Mesenchymal stem cell (in vitro differentiated cells and primary cell): ENCODE results near the gene SSH2.

Source experiments
- DNase-seq: peaks from one replicate; pipeline ENCODE4 v3.0.0-alpha.2; 2013
- H2AFZ ChIP-seq: one replicate; pipeline ENCODE4 v1.6.1; 2013; ENCODE audit warnings: low read depth, mild to moderate bottlenecking, control low read depth, inconsistent platforms, low read length, moderate library complexity
- H2AK5ac ChIP-seq: 2 replicates; pipeline ENCODE4 v1.6.1; 2013; ENCODE audit warnings: low read length, moderate library complexity, mild to moderate bottlenecking, inconsistent platforms; ENCODE audit not compliant: severe bottlenecking
- H2BK120ac ChIP-seq: one replicate; pipeline ENCODE4 v1.6.1; 2013; ENCODE audit warnings: low read depth, mild to moderate bottlenecking, inconsistent platforms, low read length, moderate library complexity
- H2BK12ac ChIP-seq, 2 experiments: one replicate each; pipeline ENCODE4 v1.6.1; 2013; ENCODE audit warnings: inconsistent platforms in 2 of 2, low read length in 2 of 2, mild to moderate bottlenecking in 2 of 2, moderate library complexity in 2 of 2, control low read depth in 1 of 2
- H2BK15ac ChIP-seq: one replicate; pipeline ENCODE4 v1.6.1; 2013; ENCODE audit warnings: mild to moderate bottlenecking, low read depth, inconsistent platforms; ENCODE audit not compliant: poor library complexity, severe bottlenecking
- H2BK5ac ChIP-seq: 2 replicates; pipeline ENCODE4 v1.6.1; 2013; ENCODE audit warnings: low read depth, mild to moderate bottlenecking, low read length, control low read depth, inconsistent platforms; ENCODE audit not compliant: poor library complexity, severe bottlenecking
- H3K14ac ChIP-seq, 2 experiments: one replicate each; pipeline ENCODE4 v1.6.1; 2013; ENCODE audit warnings: inconsistent platforms in 2 of 2, low read length in 2 of 2, control low read depth in 1 of 2, mild to moderate bottlenecking in 1 of 2, moderate library complexity in 1 of 2
- H3K18ac ChIP-seq, 2 experiments: one replicate each; pipeline ENCODE4 v1.6.1; 2013; ENCODE audit warnings: inconsistent platforms in 2 of 2, low read length in 2 of 2, control low read depth in 1 of 2, low read depth in 1 of 2, mild to moderate bottlenecking in 1 of 2
- H3K23ac ChIP-seq, 2 experiments: one replicate each; pipeline ENCODE4 v1.6.1; 2013; ENCODE audit warnings: inconsistent platforms in 2 of 2, low read length in 2 of 2, mild to moderate bottlenecking in 2 of 2, moderate library complexity in 2 of 2, control low read depth in 1 of 2
- H3K27ac ChIP-seq: 2 replicates; pipeline ENCODE4 v1.5.1; 2013; ENCODE audit warnings: mild to moderate bottlenecking, moderate library complexity, low read length, control low read depth, inconsistent platforms; ENCODE audit not compliant: poor library complexity, severe bottlenecking
- H3K27me3 ChIP-seq, 2 experiments: 2 replicates each; pipeline versions ENCODE4 v1.6.1 to v1.7.0; 2013; ENCODE audit warnings: low read length in 2 of 2, mild to moderate bottlenecking in 2 of 2, moderate library complexity in 2 of 2, control low read depth in 1 of 2, inconsistent platforms in 1 of 2; ENCODE audit not compliant: control insufficient read depth in 1 of 2, insufficient read depth in 1 of 2
- H3K36me3 ChIP-seq, 2 experiments: 2 replicates each; pipeline versions ENCODE4 v1.6.1 to v1.7.0; 2013; ENCODE audit warnings: low read length in 2 of 2, control low read depth in 1 of 2, inconsistent platforms in 1 of 2, low read depth in 1 of 2, mild to moderate bottlenecking in 1 of 2; ENCODE audit not compliant: insufficient read depth in 2 of 2, control insufficient read depth in 1 of 2
- H3K4ac ChIP-seq, 2 experiments: one replicate each; pipeline ENCODE4 v1.6.1; 2013; ENCODE audit warnings: inconsistent platforms in 2 of 2, low read length in 2 of 2, mild to moderate bottlenecking in 2 of 2, moderate library complexity in 2 of 2, control low read depth in 1 of 2, low read depth in 1 of 2
- H3K4me1 ChIP-seq: 2 replicates; pipeline ENCODE4 v1.6.1; 2013; ENCODE audit warnings: low read depth, low read length, control low read depth; ENCODE audit not compliant: control insufficient read depth, insufficient read depth
- H3K4me2 ChIP-seq: 2 replicates; pipeline ENCODE4 v1.6.1; 2013; ENCODE audit warnings: low read length, mild to moderate bottlenecking, inconsistent platforms; ENCODE audit not compliant: poor library complexity, severe bottlenecking
- H3K4me3 ChIP-seq, 2 experiments: 2 replicates each; pipeline versions ENCODE4 v1.5.1 to v1.7.0; 2013; ENCODE audit warnings: low read length in 2 of 2, mild to moderate bottlenecking in 2 of 2, control low read depth in 1 of 2, low read depth in 1 of 2; ENCODE audit not compliant: insufficient read depth in 1 of 2
- H3K79me1 ChIP-seq: replicated peaks from 2 replicates; pipeline ENCODE4 v1.6.1; 2013; ENCODE audit warnings: mild to moderate bottlenecking, control low read depth, low read length, inconsistent platforms; ENCODE audit not compliant: poor library complexity, severe bottlenecking
- H3K9ac ChIP-seq: 2 replicates; pipeline ENCODE4 v1.7.0; 2013; ENCODE audit warnings: mild to moderate bottlenecking, low read length, moderate library complexity
- H3K9me3 ChIP-seq: 2 replicates; pipeline ENCODE4 v1.7.0; 2013; ENCODE audit warnings: mild to moderate bottlenecking, low read length; ENCODE audit not compliant: control insufficient read depth
- H4K8ac ChIP-seq: one replicate; pipeline ENCODE4 v1.6.1; 2013; ENCODE audit warnings: inconsistent platforms, mild to moderate bottlenecking, low read length, moderate library complexity
- H4K91ac ChIP-seq: one replicate; pipeline ENCODE4 v1.6.1; 2013; ENCODE audit warnings: mild to moderate bottlenecking, low read length, inconsistent platforms
- WGBS: methylation state at CpG from one replicate; pipeline ENCODE4 v1.1.7; 2013; ENCODE audit warnings: mixed read lengths; 5-methylcytosine and 5-hydroxymethylcytosine counted together

Gene SSH2

GRCh38 chr17:29885031-29885640 is 44.9 kb downstream of the SSH2 start:
- Histone ChIP-seq H3K4me3 (no peak overlapping the region), H3K36me3 (peaks cover 0 to 2% of the 10 kb centered on the region in 2 experiments), H3K14ac (no peak overlapping the region), H3K27me3 (no peaks in the 10 kb centered on the region), H3K23ac (no peak overlapping the region), H2AK5ac (no peak overlapping the region), H2BK15ac (no peak overlapping the region), H2BK120ac (no peak overlapping the region), H2BK5ac (no peak overlapping the region), H3K4me1 (peaks cover 1% of the 10 kb centered on the region), H3K9ac (no peak overlapping the region), H4K8ac (no peak overlapping the region), H3K4me2 (no peak overlapping the region), H3K79me1 (peaks cover 30% of the 10 kb centered on the region), H3K9me3 (no peaks in the 10 kb centered on the region), H2BK12ac (no peak overlapping the region), H2AFZ (no peak overlapping the region), H4K91ac (no peak overlapping the region), H3K18ac (no peak overlapping the region), H3K4ac (no peak overlapping the region), H3K27ac (no peak overlapping the region)
- no peak for DNase-seq
- WGBS = 70% methylated on average over 3 of the region's 3 CpGs

GRCh38 chr17:29883497-29883896 is 46.5 kb downstream of the SSH2 start:
- DNase-seq = no peak
- Histone ChIP-seq H3K4me3 (no peak overlapping the region), H2BK120ac (no peak overlapping the region), H3K14ac (no peak overlapping the region), H3K27me3 (no peaks in the 10 kb centered on the region), H3K36me3 (no peaks in the 10 kb centered on the region), H2AK5ac (no peak overlapping the region), H2AFZ (no peak overlapping the region), H3K4me1 (peaks cover 1% of the 10 kb centered on the region), H3K4ac (no peak overlapping the region), H2BK5ac (no peak overlapping the region), H4K91ac (no peak overlapping the region), H4K8ac (no peak overlapping the region), H3K4me2 (no peak overlapping the region), H2BK15ac (no peak overlapping the region), H3K9me3 (no peaks in the 10 kb centered on the region), H3K9ac (no peak overlapping the region), H3K23ac (no peak overlapping the region), H2BK12ac (no peak overlapping the region), H3K27ac (no peak overlapping the region), H3K18ac (no peak overlapping the region), H3K79me1 (peaks cover 27% of the 10 kb centered on the region)

GRCh38 chr17:29881256-29881655 is 48.8 kb downstream of the SSH2 start:
- H3K9me3 ChIP-seq = no peaks in the 10 kb centered on the region
- no peak for DNase-seq
- H3K36me3 ChIP-seq = no peaks in the 10 kb centered on the region
- no peak overlapping the region for H3K4me3 ChIP-seq
- no peak overlapping the region for H3K4me2 ChIP-seq
- H3K27ac ChIP-seq = no peak overlapping the region
- H4K8ac ChIP-seq = no peak overlapping the region
- H3K4ac ChIP-seq = no peak overlapping the region
- no peak overlapping the region for H2AFZ ChIP-seq
- no peak overlapping the region for H2BK15ac ChIP-seq
- H3K9ac ChIP-seq = no peak overlapping the region
- H3K18ac ChIP-seq = no peak overlapping the region
- no peak overlapping the region for H2AK5ac ChIP-seq
- no peaks in the 10 kb centered on the region for H3K27me3 ChIP-seq
- WGBS = 96% methylated on average over 3 of the region's 3 CpGs
- H2BK5ac ChIP-seq = no peak overlapping the region
- peaks cover 22% of the 10 kb centered on the region for H3K79me1 ChIP-seq
- no peak overlapping the region for H2BK12ac ChIP-seq
- peaks cover 1% of the 10 kb centered on the region for H3K4me1 ChIP-seq
- no peak overlapping the region for H2BK120ac ChIP-seq
- no peak overlapping the region for H3K14ac ChIP-seq
- H4K91ac ChIP-seq = no peak overlapping the region
- H3K23ac ChIP-seq = no peak overlapping the region

- no peak overlapping the region for H3K18ac ChIP-seq
- no peaks in the 10 kb centered on the region for H3K27me3 ChIP-seq
- no peak overlapping the region for H3K4me3 ChIP-seq
- no peak overlapping the region for H2AFZ ChIP-seq
- H2AK5ac ChIP-seq = no peak overlapping the region
- no peak overlapping the region for H4K91ac ChIP-seq
- H3K23ac ChIP-seq = no peak overlapping the region
- H3K4ac ChIP-seq = no peak overlapping the region
- no peak overlapping the region for H2BK120ac ChIP-seq
- H3K9me3 ChIP-seq = no peaks in the 10 kb centered on the region
- peaks cover 20% of the 10 kb centered on the region for H3K79me1 ChIP-seq
- H2BK12ac ChIP-seq = no peak overlapping the region
- DNase-seq = no peak
- WGBS = 91% methylated on average over 6 of the region's 6 CpGs
- H3K27ac ChIP-seq = no peak overlapping the region
- no peaks in the 10 kb centered on the region for H3K36me3 ChIP-seq
- H2BK15ac ChIP-seq = no peak overlapping the region
- H3K14ac ChIP-seq = no peak overlapping the region
- H3K9ac ChIP-seq = no peak overlapping the region
- H4K8ac ChIP-seq = no peak overlapping the region
- H2BK5ac ChIP-seq = no peak overlapping the region
- no peak overlapping the region for H3K4me2 ChIP-seq
- H3K4me1 ChIP-seq = peaks cover 1% of the 10 kb centered on the region
Observed at GRCh38 chr17:29880031-29880430, 50.0 kb downstream of the SSH2 start.
